SIG-M5 treated with dmso at 0.1 percent for 504 hours (cell line): ENCODE data around the gene MPZL3.
"Not testable (repeated sequence)": the region's sequence is repeated elsewhere in the genome, so short reads cannot be mapped to it uniquely, and the experiment has no call there.

Experiments used
- DNase-seq: peaks from one replicate; lab custom pipeline; 2025; ENCODE audit not compliant: unreplicated experiment; lab: John Stamatoyannopoulos, UW

The MPZL3 gene

DNA sequence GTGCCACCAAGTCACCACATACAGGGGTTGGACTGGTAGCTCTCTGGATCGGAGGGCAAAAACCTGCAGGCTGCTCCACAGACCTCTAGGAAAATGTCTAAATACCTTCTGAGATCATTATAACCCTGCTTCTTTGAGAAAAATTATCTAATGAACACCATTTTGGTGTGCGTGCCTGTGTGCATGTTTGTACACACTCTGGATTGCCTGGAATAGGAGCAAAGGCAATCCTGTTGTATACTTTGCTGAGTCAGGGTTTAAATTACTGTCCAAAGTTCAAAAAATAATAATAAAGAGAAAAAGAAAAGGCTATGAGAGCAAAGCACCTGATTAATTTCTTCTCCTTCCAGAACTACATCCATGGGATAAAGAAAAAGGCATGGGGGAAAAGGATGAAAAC, 38.4 kb downstream of the MPZL3 start:
- no peak for DNase-seq

DNA sequence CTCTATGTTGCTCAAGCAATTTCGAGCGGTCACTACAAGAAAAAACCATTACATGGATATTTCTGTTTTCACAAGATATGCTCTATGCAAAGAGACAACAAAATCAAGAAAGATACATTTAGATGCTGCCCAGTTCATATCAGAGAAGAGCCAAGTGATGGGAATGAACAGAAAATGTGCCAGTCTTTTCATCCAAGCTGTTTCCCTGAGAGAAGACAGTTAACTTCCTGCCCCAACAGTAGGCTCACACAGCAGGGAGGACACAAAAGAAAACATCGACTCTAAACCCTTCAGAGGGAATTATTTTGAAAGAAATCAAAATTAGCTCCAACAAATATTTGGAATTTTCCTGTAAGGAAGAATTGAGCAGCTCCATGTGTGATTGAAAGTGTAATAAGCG, 39.0 kb downstream of the MPZL3 start:
- DNase-seq: no peak

DNA sequence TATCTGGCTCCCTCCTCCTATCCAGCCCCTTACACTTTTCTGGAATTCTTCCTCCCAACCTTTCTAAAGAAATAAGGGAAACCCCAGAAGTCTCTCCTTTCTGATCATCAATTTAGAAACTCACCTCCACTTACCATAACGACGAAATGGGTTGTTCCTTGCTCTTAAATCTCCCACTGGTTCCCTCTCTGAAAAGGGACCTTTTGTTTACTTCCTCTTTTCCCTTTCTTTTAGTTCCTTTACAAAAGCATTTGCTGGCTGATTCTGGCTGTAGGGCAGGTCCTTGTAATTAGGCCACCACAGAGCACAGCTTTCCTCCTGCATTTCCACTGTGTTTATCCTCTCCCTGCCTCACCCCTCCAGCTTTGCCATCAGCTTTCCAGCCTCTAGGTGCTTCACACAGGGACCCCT, 39.4 kb downstream of the MPZL3 start:
- DNase-seq: peak; percentile 71

DNA sequence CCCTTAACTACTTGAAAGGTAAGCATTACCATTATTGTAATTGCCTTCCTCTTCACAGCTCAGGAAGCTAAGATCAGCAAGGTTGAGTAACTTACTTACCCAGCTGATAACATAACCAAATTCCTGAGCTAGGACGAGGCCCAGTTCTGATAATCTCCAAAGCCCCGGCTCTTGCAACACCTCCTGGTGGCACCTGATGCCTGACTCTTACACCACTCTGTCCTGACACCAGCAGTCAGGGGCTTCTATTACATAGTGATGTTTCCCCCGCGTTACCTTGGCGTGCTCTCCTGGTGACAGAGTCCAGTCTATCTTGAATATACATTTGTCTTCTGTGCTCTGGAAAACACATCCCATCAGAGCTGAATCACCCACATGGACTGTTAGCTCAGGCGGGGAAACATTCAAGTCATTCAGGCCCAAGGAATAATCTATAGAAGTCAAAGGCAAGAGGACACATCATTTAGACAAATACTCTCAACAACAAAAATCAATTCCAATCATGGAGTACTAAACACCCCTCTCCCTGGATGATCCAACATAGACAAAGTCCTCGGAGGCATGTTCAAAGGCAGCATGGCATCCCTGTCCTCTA, 39.9 kb downstream of the MPZL3 start:
- DNase-seq: peak; percentile 62

DNA sequence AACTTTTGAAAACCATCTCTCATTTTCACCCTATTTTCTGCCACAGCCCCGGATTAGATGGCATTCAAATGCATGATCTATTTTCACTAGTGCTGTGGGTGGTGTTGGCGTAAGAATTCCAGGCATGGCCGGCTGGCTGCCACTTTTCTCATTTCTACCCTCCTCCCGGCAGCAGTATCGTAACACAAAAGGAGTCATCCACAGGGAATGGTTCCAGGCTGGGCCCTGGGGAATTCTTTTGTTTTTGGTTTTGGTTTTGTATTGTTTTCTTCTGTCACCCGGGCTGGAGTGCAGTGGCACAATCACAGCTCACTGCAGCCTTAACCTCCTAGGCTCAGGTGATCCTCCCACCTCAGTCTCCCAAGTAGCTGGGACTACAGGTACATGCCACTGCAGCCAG, 41.2 kb downstream of the MPZL3 start:
- no peak for DNase-seq

DNA sequence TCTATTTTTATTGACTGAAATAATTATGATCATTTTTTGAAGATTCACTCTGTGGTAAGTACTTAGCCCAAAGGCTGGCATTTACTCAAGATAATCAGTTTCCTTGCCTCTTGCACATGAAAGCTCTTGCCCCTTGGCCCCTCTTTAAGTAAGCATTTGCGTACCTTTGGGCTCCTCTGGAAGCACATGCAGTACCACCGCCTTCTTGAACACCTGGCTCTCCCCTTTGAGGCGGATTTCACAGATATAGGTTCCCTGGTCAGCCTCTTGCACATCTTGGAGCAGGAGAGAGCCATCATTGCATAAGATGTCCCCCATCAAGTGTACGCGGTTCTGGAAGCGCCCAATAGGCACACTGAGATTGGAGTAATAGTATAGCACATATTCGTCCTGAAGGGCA, 41.8 kb downstream of the MPZL3 start:
- no peak for DNase-seq

DNA sequence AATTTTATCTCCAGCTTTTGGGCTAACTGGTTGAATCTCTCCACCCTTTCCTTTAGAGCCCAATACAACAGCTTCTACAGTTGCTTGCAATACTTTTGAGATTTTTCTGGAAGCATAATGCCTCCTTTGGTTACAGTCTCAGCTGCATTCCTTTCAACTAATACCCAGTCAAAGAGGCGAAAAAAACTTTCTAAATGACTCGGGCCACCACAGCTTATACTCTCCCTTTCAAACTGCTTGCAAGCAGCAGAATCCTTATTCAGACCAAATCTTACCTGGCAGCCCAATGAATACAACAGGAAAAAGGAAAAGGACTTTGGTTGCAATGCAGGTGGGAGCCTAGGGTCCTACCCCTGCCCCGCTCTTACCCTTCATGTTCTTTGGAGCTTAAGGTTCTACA, 43.1 kb downstream of the MPZL3 start:
- no peak for DNase-seq

DNA sequence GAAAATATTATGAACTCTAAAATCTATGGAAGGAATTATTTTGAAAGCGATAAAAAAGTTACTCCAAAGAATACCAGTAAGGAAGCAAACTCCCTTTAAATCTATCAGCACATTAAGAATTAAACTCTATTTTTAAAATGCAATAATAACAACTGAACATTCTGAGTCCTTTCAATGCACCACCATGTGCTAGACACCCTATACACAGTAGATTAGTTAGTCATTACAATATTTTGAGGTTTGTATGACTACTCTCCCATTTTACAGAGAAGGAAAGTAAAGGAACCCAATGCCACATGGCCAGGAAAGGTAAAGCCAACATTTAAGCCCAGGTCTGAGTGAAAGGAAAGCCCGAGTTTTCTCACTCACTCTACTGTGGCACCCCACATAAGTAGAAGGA, 45.1 kb downstream of the MPZL3 start:
- no peak for DNase-seq

DNA sequence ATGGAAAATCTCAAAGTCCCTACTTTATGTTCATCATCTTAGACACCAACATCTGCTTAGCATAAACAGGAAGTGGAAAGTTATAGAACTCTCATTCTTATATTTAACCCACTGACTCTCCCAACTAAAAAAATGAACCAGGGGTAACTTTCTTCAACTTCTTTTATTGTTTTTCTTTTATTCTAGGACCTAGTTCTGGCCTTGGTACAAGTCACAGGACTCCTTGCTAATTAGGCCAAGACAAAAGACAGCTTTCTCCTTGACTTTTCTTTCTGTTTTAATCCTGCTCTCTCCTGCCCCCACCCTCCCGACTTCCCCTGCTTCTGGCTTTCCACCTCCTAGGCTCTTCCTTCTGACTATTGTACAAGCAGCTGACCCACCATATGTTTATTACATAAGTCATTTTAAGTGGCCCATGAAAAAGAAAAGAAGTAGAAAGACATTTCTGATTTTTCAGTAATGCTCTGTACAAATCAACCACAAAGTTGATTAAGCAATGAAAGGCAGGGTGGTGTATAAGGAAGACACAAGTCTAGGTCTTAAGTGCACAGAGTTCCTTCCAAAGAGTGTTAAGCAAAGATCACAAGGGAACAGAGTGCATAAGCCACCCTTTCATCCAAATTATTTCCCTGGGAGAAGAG, 45.7 kb downstream of the MPZL3 start:
- DNase-seq: peak; percentile 90

DNA sequence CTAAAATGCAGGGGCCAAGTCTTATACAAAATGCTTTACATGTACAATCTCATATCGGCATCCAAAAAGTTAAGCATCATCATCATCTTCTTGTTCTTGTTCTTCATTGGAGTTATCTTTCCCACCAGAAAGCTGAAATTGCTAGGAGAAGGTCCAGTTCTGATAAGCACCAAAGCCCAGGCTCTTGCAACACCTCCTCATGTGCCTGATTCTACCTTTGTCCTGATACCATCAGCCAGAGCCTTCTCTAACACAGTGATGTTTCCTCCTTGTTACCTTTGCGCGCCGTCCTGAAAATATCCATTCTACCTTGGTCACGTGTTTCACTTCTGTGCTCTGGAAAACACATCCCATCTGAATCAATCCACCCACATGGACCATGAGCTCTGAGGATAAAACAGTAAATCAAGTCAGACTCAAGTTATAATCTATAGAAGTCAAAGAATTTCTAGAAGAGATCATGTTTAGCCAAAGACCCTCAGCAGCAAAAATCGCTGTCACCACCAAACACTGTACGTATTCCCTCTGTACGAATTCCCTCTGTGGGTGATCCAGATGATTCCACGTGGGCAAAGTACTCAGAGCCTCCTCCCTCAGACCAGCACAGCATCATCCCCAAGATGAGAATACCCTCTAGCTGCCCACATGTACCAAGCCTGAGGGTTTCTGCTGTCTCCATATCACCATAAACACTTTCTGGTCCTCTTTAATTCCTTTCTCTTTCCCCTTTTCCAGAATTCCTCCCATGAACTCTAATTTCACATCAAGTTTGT, 46.4 kb downstream of the MPZL3 start:
- DNase-seq: no peak

DNA sequence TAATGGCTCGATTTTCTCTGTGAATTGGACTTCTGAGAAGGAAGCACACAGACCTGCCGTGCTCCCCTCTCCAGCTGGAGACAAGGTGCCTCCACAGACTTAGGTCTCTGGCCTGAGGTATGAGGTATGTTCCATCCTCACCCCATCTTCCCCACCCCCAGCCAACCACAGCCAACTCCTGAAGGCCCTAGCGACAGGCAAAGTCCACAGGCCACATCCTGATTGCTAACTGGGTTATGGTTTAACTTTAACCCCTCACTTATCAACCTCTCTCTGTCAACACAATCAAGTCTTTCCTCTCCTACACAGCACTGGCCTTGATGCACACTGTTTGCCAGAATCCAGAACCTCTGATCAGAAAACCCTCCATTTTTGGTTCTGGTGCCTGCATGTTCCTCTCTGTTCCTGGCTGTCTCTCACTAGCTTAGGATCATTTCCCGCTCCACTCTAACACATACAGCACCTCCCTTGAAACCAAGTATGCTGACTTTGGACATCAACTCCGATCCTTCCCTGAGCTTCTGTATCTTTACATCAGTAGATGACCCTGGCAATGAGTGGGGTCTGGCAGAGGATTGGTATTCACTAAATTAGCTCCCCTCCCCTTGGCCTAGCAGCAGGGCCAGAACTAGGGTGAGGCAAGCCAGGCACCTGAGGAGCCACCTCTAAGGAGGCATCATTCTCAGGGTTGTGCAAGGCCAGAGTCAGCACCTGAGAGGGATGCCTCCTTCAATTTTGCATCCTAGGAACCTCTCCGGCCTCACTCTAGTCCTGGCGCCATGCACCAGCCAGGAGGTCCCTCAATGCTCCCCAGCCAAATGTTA, 49.4 kb downstream of the MPZL3 start:
- DNase-seq: no peak

DNA sequence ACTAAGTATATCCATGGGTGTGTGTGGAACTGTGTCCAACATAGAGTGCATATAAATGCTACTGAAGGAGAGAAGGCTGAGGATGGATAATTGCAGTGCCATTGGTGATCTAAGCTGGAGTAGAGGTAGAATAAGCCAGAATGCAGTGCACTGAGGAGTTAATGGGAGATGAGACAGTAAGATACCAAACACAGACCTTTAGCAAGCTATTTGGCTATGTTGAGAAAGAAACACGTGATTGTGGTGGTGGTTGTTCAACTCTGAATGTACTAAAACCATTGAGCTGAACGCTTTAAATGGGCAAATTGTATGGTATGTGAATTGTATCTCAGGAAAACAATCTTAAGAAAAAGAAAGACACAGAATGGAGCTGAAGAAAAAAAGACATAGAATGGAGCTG, 50.2 kb downstream of the MPZL3 start:
- no peak for DNase-seq

DNA sequence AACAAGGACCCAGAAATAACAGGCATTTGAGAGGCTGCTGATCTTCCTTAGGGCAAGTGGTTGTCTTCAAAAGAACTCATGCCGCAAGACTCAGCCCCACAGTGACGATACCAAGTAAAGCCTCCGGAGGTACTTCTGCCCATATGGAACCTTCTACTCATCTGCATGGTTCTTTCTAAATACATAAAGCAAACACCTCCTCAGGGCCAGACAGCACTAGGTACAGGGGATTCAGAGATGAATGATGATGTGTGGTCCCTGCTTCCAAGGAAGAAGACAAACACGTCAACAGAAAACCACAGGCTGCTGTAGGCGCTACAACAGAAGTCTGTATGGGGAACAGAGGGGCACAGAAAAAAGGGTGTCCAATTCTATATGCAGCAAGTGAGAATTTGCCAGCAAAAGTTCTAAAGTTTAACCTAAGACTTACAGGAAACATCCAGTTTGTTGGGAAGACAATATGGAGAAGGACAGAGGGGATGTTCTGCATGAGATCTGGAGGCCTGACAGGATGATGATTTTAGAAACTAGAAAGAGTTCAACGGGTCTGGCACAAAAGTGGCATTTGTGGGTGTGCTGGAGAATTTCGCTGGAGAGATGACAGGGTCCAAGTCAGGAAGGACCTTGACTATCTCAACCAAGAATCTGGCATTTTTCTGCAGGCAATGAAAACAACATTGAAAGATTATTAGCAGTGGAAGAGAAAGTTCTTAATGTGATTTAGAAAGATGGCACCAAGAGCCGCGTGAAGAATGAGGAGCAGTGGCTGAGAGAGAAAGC, 51.1 kb downstream of the MPZL3 start:
- no peak for DNase-seq

DNA sequence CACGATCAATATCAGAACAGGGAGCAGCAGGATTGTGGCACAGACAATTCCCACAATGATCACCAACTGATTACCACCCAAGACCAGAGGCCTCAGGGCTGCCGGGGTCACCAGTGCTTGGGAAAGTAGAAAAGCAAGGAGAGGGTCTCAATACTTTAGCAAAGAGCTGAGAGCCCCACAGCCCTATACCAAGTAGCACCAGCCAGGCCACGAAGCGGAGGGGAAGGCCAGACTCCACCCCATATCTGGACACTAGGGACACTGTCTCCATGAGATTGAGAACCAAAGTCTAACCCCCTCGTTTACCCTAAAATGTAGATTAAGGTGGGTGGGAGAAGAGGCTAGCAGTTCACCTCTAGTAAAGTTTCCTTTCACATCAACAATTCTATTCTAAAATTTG, 51.7 kb downstream of the MPZL3 start:
- DNase-seq: no peak

DNA sequence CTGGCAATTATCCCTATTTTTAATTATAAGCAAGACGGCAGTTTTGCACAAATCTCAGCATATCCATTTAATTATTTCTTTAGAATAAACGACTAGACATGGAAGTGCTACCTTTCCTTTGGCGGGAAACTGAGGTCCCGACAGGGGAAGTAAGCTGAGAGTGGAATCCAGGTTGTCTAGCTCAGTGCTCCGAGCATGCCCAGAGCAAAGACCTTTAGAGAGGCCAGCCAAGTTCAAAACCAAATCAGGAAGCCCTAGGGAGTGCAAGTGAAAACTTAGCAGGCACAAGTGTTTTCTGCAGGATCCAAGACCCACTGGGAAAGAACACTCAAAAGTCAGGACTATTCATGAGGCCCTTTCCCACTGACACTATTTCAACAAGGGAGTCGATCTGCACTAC, 53.0 kb downstream of the MPZL3 start:
- no peak for DNase-seq

DNA sequence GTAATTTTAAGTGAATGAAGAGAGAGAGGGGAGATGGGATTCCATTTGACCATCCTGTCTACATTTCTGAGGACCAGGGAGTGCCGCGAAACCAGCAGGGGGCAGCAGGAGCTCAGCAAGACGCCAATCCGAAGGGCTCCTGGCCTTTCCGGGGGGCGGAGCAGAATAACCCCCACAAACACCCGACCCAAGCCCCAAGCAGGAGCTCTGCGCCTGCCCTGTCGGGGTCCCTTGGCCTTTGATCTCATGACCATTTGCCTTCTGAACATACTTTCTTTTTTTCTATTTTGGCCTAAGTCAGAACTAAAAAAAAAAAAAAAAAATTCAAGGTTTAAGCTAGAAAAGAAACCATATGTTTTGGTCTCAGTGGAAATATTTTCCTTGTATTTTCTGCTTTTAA, 53.8 kb downstream of the MPZL3 start:
- DNase-seq: peak; percentile 51

DNA sequence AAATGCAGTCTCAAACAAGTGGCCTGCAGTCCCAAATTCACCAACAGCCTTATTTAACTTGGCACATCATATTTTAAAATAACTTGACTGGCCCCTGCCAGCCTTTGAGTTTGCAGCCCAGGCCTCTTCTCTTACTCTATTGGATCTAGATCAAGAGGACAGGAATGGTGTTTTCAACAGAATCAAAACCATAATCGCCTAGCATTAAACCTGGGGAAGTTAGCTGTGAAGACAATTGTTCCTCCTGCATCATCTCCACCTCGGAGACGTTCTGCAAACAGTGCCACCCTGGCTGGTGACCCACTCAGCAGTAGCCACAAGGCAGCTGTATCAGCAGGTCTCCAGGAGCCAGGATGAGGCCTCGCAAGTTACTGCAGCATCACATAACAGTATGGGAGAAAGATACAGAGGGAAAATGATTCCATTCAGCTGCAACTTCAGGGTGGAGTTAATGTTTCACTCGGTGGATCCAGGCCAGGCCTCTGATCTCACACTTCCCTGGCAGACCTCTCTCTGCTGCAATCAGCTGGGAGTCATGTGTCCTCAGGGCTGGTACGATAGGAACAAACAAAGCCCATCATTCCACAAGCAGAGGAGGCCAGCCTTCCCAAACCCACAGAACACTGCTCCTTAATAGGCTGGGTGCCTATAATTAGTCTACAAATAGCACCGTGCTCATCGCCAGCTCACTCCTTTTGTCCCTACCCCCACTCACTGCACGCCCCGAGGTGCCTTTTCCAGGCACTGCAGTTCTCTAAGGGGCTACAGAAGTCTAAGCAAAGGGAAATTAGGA, 57.1 kb downstream of the MPZL3 start:
- DNase-seq: no peak

DNA sequence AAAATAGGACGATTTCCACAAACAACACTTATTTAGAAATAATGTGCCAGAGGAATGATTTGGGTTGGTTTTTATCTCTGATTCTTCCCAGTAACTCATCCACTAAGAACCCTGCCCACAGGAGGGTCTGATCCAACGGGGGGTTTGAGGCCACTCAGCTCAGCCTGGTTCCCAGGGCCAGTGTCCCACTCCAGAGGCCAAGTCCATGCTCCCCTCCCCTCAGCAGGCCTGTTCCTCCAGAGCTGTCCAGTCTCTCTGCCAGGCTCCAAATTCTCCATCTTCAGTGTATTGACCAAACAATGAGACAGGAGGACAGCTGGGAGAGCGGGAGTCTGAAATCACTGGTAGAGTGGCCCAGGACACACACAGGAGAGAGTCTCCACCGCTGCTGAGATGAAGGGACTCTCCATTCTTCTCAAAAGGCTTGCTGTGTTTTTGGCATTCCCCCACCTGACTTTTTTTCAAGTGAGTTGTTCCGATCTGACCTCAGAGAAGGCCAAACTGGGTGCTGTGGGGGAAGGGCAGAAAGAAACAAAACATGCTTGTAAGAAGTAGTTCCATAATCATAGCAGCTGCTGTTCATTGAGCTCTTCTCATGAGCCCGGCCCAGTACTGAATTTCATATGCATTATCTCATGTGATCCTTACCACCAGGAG, 58.1 kb downstream of the MPZL3 start:
- DNase-seq: no peak

DNA sequence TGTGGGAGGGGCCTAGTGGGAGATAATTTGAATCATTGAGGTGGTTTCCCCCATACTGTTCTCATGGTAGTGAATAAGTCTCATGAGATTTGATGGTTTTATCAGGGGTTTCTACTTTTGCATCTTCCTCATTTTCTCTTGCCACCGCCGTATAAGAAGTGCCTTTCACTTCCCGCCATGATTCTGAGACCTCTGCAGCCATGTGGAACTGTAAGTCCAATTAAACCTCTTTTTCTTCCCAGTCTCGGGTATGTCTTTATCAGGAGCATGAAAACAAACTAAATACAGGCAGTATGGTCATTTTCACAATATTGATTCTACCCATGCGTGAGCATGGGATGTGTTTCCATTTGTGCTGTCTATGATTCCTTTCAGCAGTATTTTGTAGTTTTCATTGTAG, 59.3 kb downstream of the MPZL3 start:
- DNase-seq: not testable (repeated sequence)
